HG03469 (cell line): ENCODE results near the gene TPST2.
A peak's percentile ranks its signal among the peaks of the same experiment; 100 is the strongest.

ENCODE experiments used
- ATAC-seq: cut with Tn5 transposase; IDR thresholded peaks from one replicate; pipeline ENCODE4 v1.9.1; 2021; ENCODE audit warnings: mild to moderate bottlenecking, moderate library complexity, moderate number of reproducible peaks; ENCODE audit not compliant: unreplicated experiment

Gene TPST2

GRCh38 chr22:26610996-26611395 lies 21.1 kb upstream of the TPST2 start:
- no peak for ATAC-seq

GRCh38 chr22:26610072-26610958 lies 20.4 kb upstream of the TPST2 start:
- peak; percentile 80 for ATAC-seq

- no peak for ATAC-seq
Observed at GRCh38 chr22:26609287-26609686, 19.4 kb upstream of the TPST2 start.

- ATAC-seq: no peak
Observed at GRCh38 chr22:26608129-26608528, 18.2 kb upstream of the TPST2 start.

- ATAC-seq: no peak
Observed at GRCh38 chr22:26606611-26607010, 16.7 kb upstream of the TPST2 start.

- ATAC-seq: no peak
Observed at GRCh38 chr22:26604368-26604767, 14.4 kb upstream of the TPST2 start.

DNA sequence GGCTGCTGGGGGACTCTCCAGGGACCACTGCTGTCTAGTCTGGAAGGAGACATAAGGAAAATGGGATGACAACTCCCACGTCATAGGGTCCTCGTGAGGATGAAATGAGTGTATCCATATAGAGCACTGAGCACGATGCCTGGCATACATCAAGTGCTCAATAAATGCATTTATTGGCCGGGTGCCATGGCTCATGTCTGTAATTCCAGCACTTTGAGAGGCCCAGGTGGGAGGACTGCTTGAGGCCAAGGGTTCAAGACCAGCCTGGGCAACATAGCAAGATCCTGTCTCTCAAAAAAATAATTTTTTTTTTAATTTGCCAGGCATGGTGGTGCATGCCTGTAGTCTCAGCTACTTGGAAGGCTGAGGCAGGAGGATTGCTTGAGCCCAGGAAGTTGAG lies 12.2 kb upstream of the TPST2 start:
- no peak for ATAC-seq

- no peak for ATAC-seq
Observed at GRCh38 chr22:26601726-26602125, 11.8 kb upstream of the TPST2 start.

DNA sequence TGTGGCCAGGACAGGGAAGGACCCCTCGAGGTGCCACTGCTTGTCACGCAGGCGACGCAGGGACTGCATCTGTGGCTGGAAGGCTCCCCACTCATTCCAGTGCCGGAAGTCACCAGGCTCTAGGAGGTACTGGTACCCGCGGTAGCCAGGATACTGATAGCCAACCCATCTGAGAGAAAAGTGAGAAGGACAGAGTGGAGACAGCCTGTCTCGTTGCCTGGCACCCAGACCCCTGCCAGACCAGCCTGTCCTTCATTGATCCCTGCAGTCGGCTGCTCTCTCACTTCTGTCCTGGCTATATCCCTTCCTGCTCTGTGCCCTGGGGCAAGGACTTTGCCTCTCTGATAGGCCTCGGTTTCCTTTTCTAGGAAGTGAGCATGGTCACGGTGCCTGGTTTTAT lies 9.6 kb upstream of the TPST2 start:
- ATAC-seq: no peak

DNA sequence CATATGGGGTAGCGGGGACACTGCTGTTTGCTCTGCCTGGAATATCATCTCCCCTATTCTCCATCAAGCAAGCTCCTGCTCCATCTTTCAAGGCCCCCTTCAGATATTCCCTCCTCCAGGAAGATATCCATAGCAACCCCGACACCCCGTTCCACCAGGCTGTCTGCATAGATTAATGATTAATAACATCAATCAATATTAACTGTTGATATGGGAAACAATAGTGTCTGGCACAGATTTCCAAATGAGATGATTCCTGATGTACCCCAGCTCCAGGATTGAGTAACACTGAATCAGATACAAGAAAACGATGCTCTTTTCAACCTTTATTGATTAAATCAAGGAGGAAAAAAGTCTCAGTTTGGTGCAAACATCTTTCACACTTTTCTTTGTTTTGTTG lies 7.5 kb upstream of the TPST2 start:
- no peak for ATAC-seq

DNA sequence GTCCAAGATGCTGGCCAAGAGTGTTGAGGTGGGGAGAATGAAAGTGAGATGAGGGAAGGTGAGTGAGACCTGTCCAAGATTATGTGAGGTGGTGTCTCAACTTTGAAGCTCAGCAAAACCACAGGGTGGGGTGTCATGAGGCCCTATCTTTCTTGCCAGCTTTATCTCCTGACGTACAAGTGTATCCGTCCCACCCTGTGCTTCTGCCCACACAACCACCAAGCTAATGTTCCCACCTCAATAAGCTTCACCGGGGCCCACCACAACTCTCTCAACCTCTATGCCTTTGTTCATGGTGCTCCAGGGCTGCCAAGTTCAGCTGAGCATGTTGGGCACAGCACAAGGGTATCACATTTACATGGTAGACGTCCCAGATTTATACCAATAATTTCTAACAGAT lies 7.1 kb upstream of the TPST2 start:
- no peak for ATAC-seq

DNA sequence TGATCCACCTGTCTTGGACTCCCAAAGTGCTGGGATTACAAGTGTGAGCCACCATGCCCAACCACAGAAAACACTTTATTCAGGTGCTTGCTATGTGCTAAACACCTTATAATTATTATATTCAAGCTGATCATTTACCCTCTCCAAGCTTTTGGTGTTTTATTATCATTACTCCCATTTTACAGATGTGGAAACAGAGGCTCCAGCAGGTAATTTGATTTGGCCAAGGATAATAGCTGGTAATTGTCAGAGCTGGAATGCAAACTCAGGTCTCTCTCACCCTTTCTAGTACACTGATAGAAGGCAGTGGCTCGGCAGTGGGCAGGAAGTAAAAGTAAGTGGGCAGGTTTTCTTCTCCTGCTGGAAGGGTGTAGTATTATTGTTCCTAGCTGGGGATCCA lies 3.8 kb upstream of the TPST2 start:
- no peak for ATAC-seq

DNA sequence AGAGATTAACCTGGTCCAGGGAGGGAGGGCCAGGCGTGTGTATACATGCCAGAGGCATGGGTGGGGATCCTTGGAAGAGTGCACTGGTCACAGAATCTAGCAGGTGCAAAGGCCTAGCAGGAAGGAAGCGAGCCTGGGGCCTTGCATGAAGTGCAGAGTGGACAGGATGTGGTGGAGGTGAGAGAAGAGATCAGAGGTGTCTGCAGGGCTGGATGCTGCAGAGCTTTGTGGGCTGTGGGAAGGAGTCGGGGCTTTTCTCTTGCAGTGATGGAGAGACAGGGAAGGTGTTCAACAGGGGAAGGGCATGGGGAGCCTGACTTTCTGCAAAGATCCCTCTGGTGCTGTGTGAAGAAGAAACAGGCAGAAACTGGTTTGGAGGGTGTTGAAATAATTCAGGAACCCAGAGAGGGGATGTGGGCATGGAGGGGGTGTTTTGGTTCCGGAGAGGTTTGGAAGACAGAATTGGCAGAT lies 2.5 kb upstream of the TPST2 start:
- no peak for ATAC-seq

DNA sequence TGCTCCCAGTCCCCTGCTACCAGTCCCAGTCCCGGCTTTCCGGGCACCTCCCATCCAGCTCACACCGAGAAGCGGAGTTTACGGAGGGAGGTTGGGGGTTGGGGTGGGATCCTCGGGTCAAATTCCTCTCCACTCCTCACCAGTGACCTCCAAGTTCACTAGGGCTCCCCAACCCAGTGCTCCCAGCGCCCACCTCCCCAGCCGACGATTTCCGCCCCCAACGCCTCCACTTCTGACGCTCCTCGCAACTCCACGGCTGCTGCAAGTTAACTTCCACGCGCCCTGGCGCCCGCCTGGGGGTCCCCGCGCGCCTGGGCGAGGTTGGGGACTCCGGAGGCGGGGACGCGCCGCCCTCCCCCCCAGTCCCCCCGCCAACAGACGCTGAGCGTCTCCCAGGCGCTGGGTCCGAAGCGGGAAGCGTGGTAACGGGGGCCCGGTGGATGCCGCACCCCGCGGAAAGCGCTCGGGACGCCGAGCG lies 526 bp downstream of the TPST2 start:
- peak; percentile 11 for ATAC-seq

DNA sequence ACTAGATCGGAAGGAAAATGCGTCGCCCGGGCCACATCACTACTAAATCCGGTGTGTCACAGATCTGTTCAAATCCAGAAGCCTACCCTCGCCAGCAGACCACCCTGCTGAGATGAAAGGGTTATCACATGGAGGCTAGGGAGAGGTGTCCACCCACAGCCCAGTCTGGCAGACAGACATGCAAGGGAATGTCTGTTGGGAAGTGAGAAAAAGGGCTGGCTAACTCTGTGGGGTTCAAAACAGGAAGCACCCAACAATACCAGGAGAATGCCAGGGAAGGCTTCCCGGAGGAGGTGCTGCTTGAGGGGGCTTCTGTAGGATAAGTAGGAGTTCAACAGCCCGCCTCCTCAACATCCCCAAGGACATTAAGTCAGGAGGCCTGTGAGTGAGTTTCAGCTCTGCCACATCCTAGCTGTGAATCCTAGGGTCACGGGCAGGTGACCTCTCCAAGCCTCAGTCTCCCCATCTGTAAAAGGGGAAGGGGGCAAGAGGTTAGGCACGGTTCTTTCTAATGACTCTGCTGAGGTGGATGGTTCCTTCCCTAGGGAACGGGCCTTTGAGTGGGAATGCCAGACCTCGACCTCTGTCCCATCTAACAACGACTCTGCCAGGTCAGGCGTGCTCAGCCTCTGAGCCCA lies 1.1 kb downstream of the TPST2 start:
- no peak for ATAC-seq

- ATAC-seq: no peak
Observed at GRCh38 chr22:26587991-26588613, 1.8 kb downstream of the TPST2 start.

GRCh38 chr22:26586556-26587325 lies 3.2 kb downstream of the TPST2 start:
- no peak for ATAC-seq

DNA sequence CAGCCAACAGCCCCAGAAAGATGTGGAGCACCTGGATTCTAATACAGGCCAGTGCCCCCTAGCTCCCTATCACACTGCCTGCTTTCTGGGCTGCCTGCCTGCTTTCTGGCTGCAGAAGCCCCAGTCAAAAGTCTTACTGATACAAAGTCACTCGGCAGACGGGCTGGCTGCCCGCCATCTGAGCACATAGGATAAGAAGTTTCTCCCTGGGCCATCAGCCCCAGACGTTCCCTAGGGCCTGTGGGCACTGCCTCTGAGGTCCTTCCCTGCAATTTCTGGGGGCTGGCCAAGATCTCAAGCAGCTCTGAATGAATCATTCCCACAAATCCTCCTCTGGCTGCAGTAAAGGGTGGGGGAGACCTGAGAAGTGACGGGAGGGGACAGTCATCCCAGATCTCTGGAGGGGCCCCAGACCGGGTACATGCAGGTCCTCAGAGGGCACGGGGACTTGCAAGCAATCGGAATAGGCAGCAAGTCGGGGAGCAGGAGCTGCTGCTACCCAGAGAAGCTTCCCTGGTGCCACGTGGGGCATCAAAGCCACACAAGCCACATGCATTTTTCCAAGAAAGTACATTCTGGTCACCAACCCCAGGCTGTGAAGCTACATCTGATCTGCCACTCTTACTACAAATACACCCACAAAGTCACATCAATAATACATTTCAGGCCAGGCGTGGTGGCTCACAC lies 4.7 kb downstream of the TPST2 start:
- no peak for ATAC-seq

DNA sequence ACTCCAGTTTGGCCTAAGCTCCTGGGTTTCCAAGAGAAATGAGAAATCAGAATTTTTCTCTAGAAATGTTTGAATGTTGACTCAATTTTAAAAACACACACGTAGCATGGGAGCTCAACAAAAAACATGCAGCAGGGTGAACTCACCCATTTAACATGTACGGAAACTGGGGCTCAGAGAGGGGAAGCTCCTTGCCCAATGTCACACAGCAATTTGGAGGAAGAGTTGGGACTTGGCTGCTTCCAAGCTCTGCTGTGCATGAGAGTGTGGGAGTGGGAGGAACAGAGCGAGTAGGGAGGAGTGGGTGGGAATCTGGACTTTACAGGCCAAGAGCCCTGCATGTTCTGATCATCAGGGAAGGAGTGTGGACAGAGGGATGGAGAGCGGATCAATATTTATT lies 5.9 kb downstream of the TPST2 start:
- no peak for ATAC-seq

DNA sequence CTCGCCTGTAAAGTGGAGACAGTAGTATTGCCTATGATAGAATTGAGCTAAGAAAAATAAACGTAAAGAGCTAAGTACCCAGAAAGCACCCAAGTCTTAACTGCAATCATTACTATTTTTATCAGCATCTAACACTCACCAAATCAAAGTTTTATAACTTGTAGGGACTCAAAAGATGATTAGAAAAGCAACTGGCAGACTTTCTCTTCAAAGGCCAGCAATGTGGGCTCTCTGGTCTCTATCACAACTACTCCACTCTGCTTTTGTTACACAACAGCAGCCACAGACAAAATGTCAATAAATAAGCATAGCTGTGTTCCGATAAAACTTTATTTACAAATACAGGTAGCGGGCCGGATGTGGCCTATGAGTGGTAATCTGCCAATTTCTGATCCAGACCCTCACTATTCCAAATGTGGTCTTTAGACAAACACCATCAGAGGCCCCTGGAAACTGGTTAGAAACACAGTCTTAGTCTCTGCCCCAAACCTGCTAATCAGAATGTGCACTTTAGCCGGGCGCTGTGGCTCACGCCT lies 8.2 kb downstream of the TPST2 start:
- ATAC-seq: no peak
